WTC11 (cell line): Measurements from ENCODE around the gene UHRF1.

Source experiments
- CTCF ChIP-seq: fragments of 200-600 bp; IDR thresholded peaks from 2 replicates; pipeline ENCODE4 v1.8.0; 2022; ENCODE audit warnings: antibody characterized with exemption
- MAX ChIP-seq: sonication (generic); formaldehyde crosslinking; IDR thresholded peaks from 2 replicates; pipeline ENCODE4 v1.8.0; 2022; ENCODE audit warnings: mild to moderate bottlenecking, missing genetic modification reagents
- RORB ChIP-seq: fragments of 250-450 bp; sonication (Bioruptor Pico); IDR thresholded peaks from 2 replicates; pipeline ENCODE4 v1.9.0; 2021; ENCODE audit warnings: mild to moderate bottlenecking
- TEAD4 ChIP-seq: sonication (generic); formaldehyde crosslinking; IDR thresholded peaks from 2 replicates; pipeline ENCODE4 v1.8.0; 2022; ENCODE audit warnings: mild to moderate bottlenecking, missing genetic modification reagents
- USF2 ChIP-seq: sonication (generic); formaldehyde crosslinking; IDR thresholded peaks from 2 replicates; pipeline ENCODE4 v1.8.1; 2023; ENCODE audit warnings: mild to moderate bottlenecking, missing genetic modification reagents, moderate library complexity
- ZNF219 ChIP-seq: sonication (generic); formaldehyde crosslinking; IDR thresholded peaks from 2 replicates; pipeline ENCODE4 v1.8.0; 2023; ENCODE audit warnings: missing genetic modification reagents, mild to moderate bottlenecking, borderline replicate concordance
- ZNF396 ChIP-seq: fragments of 250-450 bp; sonication (Bioruptor Pico); IDR thresholded peaks from 2 replicates; pipeline ENCODE4 v1.8.0; 2021; ENCODE audit warnings: mild to moderate bottlenecking, moderate library complexity, borderline replicate concordance

GRCh38 chr19:4962085-4962619 is 52.9 kb downstream of the UHRF1 start:
- no peak for TF ChIP-seq CTCF
- no peak for TF ChIP-seq RORB (CRISPR knock-in tag)
- TF ChIP-seq ZNF219 (CRISPR knock-in tag): no peak
- TF ChIP-seq TEAD4 (CRISPR knock-in tag): no peak
- TF ChIP-seq USF2 (CRISPR knock-in tag): no peak
- TF ChIP-seq MAX (CRISPR knock-in tag): no peak
- TF ChIP-seq ZNF396: no peak
